ENCODE data around the gene SPEF1. TPM values are rescaled to one million over a fixed set of nuclear protein-coding genes. Genes with fewer than 3 reads are reported as not detected.

SPEF1 gene
- total and polyA plus RNA-seq, 2 of the 13 experiments (the other 11 are each of a cell fraction or from before 2014, with no cell fraction given) = 0.11 to 0.27 TPM

GRCh38 chr20:3785240-3786125 is 4.2 kb upstream of the SPEF1 start (continued):
- TF ChIP-seq ATF4 (CRISPR knock-in tag; IDR thresholded peaks at IDR 0.05) = no peak
- TF ChIP-seq, protein P1, sequence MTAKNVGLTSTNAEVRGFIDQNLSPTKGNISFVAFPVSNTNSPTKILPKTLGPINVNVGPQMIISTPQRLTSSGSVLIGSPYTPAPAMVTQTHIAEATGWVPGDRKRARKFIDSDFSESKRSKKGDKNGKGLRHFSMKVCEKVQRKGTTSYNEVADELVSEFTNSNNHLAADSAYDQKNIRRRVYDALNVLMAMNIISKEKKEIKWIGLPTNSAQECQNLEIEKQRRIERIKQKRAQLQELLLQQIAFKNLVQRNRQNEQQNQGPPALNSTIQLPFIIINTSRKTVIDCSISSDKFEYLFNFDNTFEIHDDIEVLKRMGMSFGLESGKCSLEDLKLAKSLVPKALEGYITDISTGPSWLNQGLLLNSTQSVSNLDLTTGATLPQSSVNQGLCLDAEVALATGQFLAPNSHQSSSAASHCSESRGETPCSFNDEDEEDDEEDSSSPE (CRISPR knock-in tag; IDR thresholded peaks at IDR 0.05) = 0 out of 2 replicates have a peak, but pooled peaks have one; percentile 32
- TF ChIP-seq ZMAT5 (CRISPR knock-in tag; IDR thresholded peaks at IDR 0.05; ENCODE audit: borderline replicate concordance, low read depth) = no peak
- TF ChIP-seq ATF1 (CRISPR knock-in tag; IDR thresholded peaks at IDR 0.05) = no peak
- TF ChIP-seq ZBTB4 (CRISPR knock-in tag; IDR thresholded peaks at IDR 0.05; ENCODE audit: borderline replicate concordance) = peak; percentile 93; the same call in 1 of the 2 replicates
- peak; percentile 13; the same call in 1 of the 2 replicates for TF ChIP-seq EEA1 (CRISPR knock-in tag; IDR thresholded peaks at IDR 0.05; ENCODE audit: borderline replicate concordance)
- no peak for TF ChIP-seq IRF2 (CRISPR knock-in tag; IDR thresholded peaks at IDR 0.05)
- no peak for TF ChIP-seq TRAFD1 (CRISPR knock-in tag; IDR thresholded peaks at IDR 0.05; ENCODE audit: borderline replicate concordance)
- TF ChIP-seq DR1 (CRISPR knock-in tag; IDR thresholded peaks at IDR 0.05) = 0 out of 2 replicates have a peak, but pooled peaks have one; percentile 10
- no peak for TF ChIP-seq HNF1A (IDR thresholded peaks at IDR 0.05; ENCODE audit: low read depth)
- TF ChIP-seq HNF1A (CRISPR knock-in tag; IDR thresholded peaks at IDR 0.05; ENCODE audit: borderline replicate concordance) = no peak
- TF ChIP-seq ERF (CRISPR knock-in tag; IDR thresholded peaks at IDR 0.05) = no peak
